Measurements from ENCODE around the gene TMEM171. TPM values are rescaled to one million over a fixed set of nuclear protein-coding genes. Genes with fewer than 3 reads are reported as not detected.

TMEM171 gene
- total and polyA plus RNA-seq, 12 donors: 0.13 to 0.69 (median 0.42) TPM; not detected in 7

DNA sequence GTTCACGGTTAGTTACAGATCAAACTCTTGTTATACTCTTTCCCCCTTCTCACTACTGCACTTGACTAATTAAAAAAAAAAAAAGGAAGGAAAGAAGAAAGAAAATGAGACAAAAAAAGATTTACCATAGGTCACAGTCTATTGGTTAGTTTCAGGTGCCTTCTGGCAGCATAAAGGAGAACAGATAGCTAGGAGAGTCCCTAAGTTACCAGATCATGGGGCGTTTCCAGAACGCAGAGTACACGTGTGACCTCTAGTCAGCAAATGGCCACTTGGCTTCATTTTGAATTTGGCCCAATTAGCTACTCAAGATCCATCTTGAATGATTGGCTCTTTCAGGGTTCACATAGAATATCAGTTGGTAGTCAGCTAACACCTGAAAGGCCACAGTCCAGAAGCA is 20.3 kb upstream of the TMEM171 start:
- intact Hi-C loops (cut with DNase I): no loop called here
- TF ChIP-seq, protein P1, sequence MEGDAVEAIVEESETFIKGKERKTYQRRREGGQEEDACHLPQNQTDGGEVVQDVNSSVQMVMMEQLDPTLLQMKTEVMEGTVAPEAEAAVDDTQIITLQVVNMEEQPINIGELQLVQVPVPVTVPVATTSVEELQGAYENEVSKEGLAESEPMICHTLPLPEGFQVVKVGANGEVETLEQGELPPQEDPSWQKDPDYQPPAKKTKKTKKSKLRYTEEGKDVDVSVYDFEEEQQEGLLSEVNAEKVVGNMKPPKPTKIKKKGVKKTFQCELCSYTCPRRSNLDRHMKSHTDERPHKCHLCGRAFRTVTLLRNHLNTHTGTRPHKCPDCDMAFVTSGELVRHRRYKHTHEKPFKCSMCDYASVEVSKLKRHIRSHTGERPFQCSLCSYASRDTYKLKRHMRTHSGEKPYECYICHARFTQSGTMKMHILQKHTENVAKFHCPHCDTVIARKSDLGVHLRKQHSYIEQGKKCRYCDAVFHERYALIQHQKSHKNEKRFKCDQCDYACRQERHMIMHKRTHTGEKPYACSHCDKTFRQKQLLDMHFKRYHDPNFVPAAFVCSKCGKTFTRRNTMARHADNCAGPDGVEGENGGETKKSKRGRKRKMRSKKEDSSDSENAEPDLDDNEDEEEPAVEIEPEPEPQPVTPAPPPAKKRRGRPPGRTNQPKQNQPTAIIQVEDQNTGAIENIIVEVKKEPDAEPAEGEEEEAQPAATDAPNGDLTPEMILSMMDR (IDR thresholded peaks at IDR 0.05): no peak
- TF ChIP-seq POLR2A (IDR thresholded peaks at IDR 0.05): no peak
- Histone ChIP-seq H3K4me3 (no peak overlapping the region), H3K27ac (no peak overlapping the region), H3K27me3 (no peaks in the 10 kb centered on the region), H3K4me1 (replicated peaks in 1 of 2) (no peaks in the 10 kb centered on the region), H3K36me3 (replicated peaks in 1 of 2) (no peaks in the 10 kb centered on the region), H3K9me3 (replicated peaks in 1 of 3) (no peaks in the 10 kb centered on the region)
- no peak for DNase-seq
- WGBS, 4 donors: 87 to 95% (median 90%) methylated on average over 4 of the region's 4 CpGs

DNA sequence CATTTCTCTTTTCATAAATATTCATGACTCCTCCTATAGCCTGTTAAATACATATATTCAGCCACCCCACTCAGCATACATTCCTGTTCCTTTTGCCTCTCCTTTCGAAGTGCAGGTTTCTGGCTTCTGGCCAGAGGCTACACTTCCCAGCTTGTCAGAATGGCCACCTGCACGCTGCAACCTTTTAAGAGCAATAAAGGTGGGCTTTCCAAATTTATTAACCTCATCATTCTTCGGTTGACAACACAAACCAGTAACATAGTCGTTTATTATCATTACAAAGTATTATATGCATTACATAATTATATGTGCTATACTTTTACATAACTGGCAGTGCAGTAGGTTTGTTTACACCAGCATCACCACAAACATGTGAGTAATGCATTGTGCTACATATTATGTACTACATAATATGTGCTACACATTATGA is 16.5 kb upstream of the TMEM171 start:
- no peak for TF ChIP-seq POLR2A (IDR thresholded peaks at IDR 0.05)
- TF ChIP-seq, protein P1 (IDR thresholded peaks at IDR 0.05): no peak
- Histone ChIP-seq H3K4me3 (no peak overlapping the region), H3K36me3 (replicated peaks in 1 of 2) (no peaks in the 10 kb centered on the region), H3K9me3 (replicated peaks in 1 of 3) (no peaks in the 10 kb centered on the region), H3K27me3 (no peaks in the 10 kb centered on the region), H3K27ac (no peak overlapping the region), H3K4me1 (replicated peaks in 1 of 2) (no peaks in the 10 kb centered on the region)
- WGBS, 4 donors: 68 to 78% (median 70%) methylated on average over 4 of the region's 4 CpGs
- no peak for DNase-seq
- intact Hi-C loops (cut with DNase I): no loop called here

DNA sequence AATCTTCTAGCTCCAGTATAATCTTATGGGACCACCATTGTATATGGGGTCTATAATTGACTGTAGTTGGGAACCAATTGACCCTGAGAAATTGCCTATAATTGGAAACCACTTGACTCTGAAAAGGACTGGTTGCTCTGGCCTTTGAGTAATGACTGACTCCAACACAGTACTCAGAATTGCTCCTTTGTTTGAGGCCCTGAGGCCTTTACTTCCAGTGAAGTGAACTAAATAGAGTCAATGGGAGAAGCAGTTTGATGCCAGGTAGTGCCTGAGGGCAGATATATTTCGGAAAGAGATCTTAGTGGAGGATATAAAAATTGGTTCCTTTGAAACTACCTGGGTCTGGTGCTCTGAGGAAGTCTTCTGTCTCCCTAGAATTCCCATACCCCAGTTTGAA is 16.0 kb upstream of the TMEM171 start:
- DNase-seq: no peak
- Histone ChIP-seq H3K36me3 (replicated peaks in 1 of 2) (no peaks in the 10 kb centered on the region), H3K4me3 (no peak overlapping the region), H3K4me1 (replicated peaks in 1 of 2) (no peaks in the 10 kb centered on the region), H3K27me3 (no peaks in the 10 kb centered on the region), H3K9me3 (replicated peaks in 1 of 3) (peaks cover 0 to 2% (median 0%) of the 10 kb centered on the region in 3 donors), H3K27ac (no peak overlapping the region)
- intact Hi-C loops (cut with DNase I): no loop called here
- WGBS, 4 donors: 56 to 83% (median 69%) methylated on average over 1 of the region's 1 CpG
- TF ChIP-seq POLR2A (IDR thresholded peaks at IDR 0.05): no peak
- TF ChIP-seq, protein P1 (IDR thresholded peaks at IDR 0.05): no peak

DNA sequence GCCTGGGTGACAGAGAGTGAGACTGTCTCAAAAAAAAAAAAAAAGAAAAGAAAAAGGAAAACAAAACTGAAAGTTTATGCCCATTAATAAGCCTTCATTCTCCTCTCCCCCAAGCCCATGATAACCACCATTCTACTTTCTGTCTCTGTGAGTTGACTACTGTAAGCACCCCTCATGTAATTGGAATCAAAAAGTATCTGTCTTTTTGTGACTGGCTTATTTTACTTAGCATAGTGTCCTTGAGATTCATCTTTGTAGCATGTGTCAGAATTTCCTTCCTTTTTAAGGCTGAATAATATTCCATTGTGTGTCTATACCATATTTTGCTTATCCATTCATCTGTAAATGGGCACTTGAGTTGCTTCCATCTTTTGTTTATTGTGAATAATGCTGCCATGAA is 14.0 kb upstream of the TMEM171 start:
- intact Hi-C loops (cut with DNase I): no loop called here
- no peak for DNase-seq
- Histone ChIP-seq H3K27ac (no peak overlapping the region), H3K9me3 (replicated peaks in 1 of 3) (peaks cover 0 to 6% (median 0%) of the 10 kb centered on the region in 3 donors), H3K4me1 (replicated peaks in 1 of 2) (no peaks in the 10 kb centered on the region), H3K27me3 (no peaks in the 10 kb centered on the region), H3K36me3 (replicated peaks in 1 of 2) (no peaks in the 10 kb centered on the region), H3K4me3 (no peak overlapping the region)
- TF ChIP-seq, protein P1 (IDR thresholded peaks at IDR 0.05): no peak
- no peak for TF ChIP-seq POLR2A (IDR thresholded peaks at IDR 0.05)
